Skin of body (tissue), 2 donors: ENCODE data around the gene PTPRA. TPM values are rescaled to one million over a fixed set of nuclear protein-coding genes. Genes with fewer than 3 reads are reported as not detected.
A peak's percentile ranks its signal among the peaks of the same experiment; 100 is the strongest.
"Not testable (repeated sequence)": the region's sequence is repeated elsewhere in the genome, so short reads cannot be mapped to it uniquely, and the experiment has no call there.

ENCODE experiments used
- DNase-seq: peaks from one replicate; lab custom pipeline; 2025; lab: John Stamatoyannopoulos, UW
- total RNA-seq: library from RNA; depleted of rRNA; stranded (reverse); fragments of >200 nt; gene quantifications from one replicate; pipeline ENCODE4 v1.2.3, GENCODE V29; 2014

Gene PTPRA
- total RNA-seq, 1 donor from 2014 or later = 56.5 TPM

DNA sequence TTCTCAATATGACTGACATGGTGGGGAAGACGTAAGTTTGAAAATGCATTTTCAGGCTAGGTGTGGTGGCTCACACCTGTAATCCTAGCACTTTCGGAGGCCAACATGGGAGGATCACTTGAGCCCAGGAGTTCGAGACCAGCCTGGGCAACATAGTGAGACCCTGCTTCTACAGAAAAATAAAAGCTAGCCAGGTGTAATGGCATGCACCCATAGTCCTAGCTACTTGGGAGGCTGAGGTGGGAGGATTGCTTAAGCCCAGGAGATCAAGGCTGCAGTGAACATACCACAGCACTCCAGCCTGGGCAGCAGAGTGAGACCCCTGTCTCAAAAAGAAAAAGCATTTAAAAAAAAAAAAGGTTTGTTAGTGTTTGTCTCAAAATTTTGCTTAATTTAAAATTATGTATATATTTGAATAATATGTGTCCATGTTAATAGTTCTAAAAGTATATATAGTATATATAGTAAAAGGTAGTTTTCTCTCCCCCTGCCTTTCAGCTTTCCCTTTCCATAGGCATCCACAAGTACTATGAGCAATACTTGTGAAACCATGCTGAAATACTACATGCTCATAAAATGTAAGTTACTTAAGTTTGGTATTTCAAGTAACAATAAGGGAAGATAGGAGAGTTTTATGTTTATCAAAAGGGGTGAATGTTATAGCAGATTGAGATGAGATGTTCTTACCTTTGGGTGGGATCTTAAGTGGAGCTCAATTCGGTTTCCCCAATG lies 15.1 kb downstream of the PTPRA start:
- no peak for DNase-seq

GRCh38 chr20:2889209-2889608 lies 15.9 kb downstream of the PTPRA start:
- DNase-seq = no peak

- no peak for DNase-seq
These were observed 16.5 kb downstream of the PTPRA start for GRCh38 chr20:2889797-2890196.

- no peak for DNase-seq
These were observed 17.5 kb downstream of the PTPRA start for GRCh38 chr20:2890742-2891141.

DNA sequence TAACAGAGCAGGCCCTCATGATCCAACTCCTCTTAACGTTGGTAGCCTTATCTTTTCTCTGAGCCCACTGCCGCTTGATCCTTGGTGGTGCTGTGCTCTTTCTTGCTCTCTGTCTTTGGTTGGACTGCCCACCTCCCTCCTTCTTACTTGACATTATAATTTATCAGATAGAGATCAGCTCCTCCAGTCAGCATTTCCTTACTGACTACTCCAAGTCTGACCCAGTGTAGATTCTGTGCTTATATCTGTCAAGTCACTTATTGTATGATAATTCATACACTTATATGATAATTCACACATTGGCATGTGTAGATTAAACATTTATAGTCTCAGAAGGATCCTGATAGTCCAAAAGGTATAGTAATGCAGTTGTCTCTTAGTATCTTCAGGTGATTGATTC lies 18.1 kb downstream of the PTPRA start:
- no peak for DNase-seq

DNA sequence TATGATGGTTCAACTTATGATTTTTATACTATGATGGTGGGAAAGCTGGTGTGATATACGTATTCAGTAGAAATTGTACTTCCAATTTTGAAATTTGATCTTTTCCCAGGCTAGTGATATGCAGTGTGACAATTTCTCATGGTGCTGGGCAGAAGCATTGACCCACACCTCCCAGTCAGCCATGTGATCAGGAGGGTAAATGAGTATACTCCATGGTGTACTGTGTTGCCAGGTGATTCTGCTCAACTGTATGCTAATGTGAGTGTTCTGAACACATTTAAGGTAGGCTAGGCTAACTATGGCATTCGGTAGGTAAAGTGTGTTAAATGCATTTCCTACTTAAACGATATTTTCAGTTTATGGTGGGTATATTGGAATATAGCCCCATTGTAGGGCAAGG lies 19.1 kb downstream of the PTPRA start:
- no peak for DNase-seq

GRCh38 chr20:2894221-2894620 lies 20.9 kb downstream of the PTPRA start:
- DNase-seq = no peak

- not testable (repeated sequence) for DNase-seq
These were observed 21.9 kb downstream of the PTPRA start for GRCh38 chr20:2895154-2895553.

DNA sequence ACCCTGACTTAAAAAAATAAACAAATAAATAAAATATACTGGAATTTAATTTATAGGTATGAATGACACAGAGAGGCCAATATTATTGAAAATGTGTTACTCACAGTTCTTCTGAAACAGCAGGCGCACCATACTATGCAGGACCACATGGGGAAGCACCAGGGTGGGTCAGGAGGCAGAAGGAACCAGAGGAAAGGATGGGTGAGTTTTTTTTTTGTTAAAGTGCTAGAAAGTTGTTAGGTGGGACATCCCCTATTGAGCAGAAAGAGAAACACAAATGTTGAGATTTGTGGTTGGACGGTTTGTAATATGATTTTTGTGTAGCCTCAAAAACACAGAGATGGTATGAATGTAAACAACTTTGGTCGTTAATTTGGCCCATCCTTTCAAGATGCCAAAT lies 26.0 kb downstream of the PTPRA start:
- no peak for DNase-seq

GRCh38 chr20:2900845-2901592 lies 27.7 kb downstream of the PTPRA start:
- DNase-seq = peak; percentile 17

- DNase-seq = peak; percentile 11
These were observed 29.0 kb downstream of the PTPRA start for GRCh38 chr20:2902291-2902690.

DNA sequence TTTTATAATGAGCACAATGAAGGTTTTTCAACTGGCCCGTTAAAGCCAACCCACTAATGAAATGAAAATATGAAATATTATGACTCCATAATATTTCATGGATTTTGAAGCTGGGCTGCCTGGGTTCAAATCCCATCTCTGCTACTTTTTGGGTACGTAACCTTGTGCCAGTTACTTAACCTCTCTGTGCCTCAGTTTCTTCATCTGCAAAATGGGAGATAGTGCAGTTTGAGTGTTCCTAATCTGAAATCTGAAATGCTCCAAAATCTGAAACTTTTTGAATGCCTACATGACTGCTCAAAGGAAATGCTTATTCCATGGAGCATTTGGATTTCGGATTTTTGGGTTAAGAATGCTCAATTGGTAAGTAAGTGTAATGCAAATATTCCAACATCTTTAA lies 29.5 kb downstream of the PTPRA start:
- DNase-seq = no peak

DNA sequence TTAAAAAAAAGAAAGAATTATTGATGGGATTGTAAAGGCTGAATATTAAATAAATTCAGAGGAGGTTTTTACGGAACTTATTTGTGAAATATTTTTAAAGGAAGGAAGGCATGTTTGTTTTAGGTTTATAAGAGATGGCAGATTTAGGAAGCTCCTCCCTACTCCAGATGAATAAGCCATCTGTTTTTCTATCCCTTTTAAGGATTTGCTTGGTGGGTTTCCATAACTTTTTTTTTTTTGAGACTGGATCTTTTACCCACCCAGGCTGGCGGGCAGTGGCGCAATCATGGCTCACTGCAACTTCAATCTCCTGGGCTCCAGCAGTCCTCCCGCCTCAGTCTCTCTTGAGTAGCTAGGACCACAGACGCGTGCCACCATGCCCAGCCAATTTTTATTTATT lies 30.4 kb downstream of the PTPRA start:
- DNase-seq = no peak

GRCh38 chr20:2907519-2907918 lies 34.2 kb downstream of the PTPRA start:
- DNase-seq = no peak

- no peak for DNase-seq
These were observed 36.7 kb downstream of the PTPRA start for GRCh38 chr20:2909953-2910352.

GRCh38 chr20:2911200-2911599 lies 37.9 kb downstream of the PTPRA start:
- DNase-seq = no peak

GRCh38 chr20:2914160-2914559 lies 40.9 kb downstream of the PTPRA start:
- DNase-seq = no peak

GRCh38 chr20:2917266-2917665 lies 44.0 kb downstream of the PTPRA start:
- DNase-seq = no peak

DNA sequence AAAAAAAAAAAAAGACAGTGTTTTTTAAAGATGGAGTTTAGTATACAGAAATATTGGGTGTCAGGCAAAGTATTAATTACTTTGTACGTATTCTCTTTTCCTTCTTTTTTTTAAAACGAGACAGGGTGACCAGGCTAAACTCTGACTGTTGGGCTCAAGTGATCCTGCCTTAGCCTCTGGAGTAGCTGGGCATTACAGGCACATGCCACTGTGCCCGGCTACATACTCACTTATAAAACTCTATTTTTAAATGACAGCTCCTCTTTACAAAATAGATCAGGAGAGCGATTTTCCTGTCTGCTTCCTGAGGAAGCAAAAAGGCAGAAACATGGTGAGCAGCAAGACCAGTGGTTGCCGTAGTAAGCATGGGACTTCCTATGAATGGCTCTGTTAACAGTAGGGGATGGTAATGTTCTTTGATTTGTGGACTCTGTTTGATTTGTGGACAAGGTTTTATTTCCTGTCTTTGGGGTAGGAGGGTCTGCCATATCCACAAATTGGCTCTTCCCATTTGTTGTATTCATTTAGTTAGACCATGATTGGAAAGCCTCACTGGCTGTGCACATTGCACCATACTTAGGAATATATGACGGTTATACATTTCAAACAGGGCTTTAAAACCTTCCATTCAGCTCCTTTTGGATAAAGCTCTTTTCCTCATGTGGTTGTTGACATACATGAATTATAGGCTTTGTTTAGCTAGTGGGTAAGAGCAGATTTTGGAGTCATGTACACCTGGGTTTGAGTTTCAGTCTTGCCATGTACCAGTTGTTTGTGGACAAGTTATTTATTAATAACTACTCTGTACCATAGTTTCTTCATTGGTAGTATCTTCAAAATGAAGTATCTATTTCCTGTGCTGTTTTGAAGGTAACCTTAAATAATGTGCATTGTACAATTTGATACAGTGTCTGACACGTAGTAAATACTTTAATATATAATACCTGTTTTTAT lies 45.1 kb downstream of the PTPRA start:
- no peak for DNase-seq

DNA sequence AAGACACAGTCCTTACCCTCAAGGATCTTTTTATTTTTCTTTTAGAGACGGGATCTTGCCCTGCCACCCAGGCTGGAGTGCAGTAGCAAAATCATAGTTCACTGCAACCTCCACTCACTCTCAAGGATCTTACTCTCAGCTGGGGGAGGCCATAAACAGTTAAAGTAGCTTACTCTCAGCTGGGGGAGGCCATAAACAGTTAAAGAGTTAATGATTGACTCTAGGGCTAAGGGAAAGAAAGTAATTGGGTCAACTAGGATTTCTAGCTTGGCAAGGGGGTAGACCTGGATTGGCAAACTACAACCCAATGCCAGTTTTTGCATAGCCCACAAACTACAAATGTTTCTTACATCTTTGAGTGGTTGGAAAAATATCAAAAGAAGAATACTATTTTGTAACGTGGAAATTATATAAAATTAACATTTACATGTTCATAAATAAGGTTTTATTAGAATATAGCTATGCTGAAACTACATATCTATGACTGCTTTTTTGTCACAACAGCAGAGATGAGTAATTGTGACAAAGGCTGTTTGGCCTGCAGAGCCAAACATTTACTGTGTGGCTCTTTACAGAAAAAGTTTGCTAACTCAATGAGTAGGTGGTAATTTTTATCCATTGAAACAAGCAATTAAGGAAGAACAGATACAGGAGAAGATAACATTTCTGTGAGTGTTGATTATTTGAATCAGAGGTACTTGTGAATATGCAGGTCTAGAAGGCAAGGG lies 46.4 kb downstream of the PTPRA start:
- DNase-seq = no peak

DNA sequence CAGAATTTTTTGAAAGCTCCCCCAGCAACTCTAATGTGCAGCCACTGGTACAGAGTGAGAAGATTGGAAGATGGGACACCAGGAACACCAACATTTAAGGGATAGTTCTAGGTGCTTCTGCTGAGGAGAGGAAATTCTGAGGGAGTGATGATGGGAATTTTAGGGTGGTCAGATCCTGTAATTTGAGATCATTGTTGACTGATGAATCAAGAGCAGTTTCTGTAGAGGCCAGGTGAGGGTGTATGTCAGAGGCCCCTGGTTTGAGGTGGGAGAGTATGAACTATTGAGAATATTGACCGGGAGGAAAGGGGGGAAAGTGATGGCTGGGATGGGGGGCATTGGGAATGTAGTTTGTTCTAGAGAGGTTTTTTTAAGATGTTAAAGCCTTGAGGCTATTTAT lies 47.2 kb downstream of the PTPRA start:
- no peak for DNase-seq
